Endothelial cell of umbilical vein (primary cell): ENCODE measurements around the gene TBC1D23. TPM values are rescaled to one million over a fixed set of nuclear protein-coding genes. Genes with fewer than 3 reads are reported as not detected.

Experiments
- BruUV-seq: library from RNA; stranded (reverse); fragments of 400-500 nt; replicated peaks from 2 replicates; lab custom pipeline; 2021; lab: Mats Ljungman, UMichigan
- CTCF ChIA-PET: fragments of 300-600, 350-600 bp; sonication (Branson Sonifier 250); formaldehyde crosslinking; loops from one replicate; lab custom pipeline; 2021; ENCODE audit warnings: antibody characterized with exemption, inconsistent platforms; lab: Charles Lee
- POLR2A ChIA-PET: fragments of 300-600, 350-600 bp; sonication (Branson Sonifier 250); formaldehyde crosslinking; loops from one replicate; lab custom pipeline; 2021; ENCODE audit warnings: antibody characterized with exemption, inconsistent platforms; lab: Charles Lee
- DNase-seq: peaks from one replicate; pipeline ENCODE4 v3.0.0-alpha.2; 2011; ENCODE audit warnings: low read depth, low spot score
- FAIRE-seq: peaks from 2 replicates; lab custom pipeline; 2011; peaks lifted over from hg19 to GRCh38; lab: Jason Lieb, UNC
- H2AFZ ChIP-seq: 2 replicates; pipeline ENCODE4 v1.6.0; 2012; ENCODE audit warnings: low read depth, low read length, control low read depth, inconsistent platforms
- H3K27ac ChIP-seq: 2 replicates; pipeline ENCODE4 v1.5.1; 2011; ENCODE audit warnings: low read depth, mild to moderate bottlenecking, control low read depth, low read length, moderate library complexity; ENCODE audit not compliant: insufficient read depth
- H3K27me3 ChIP-seq, 2 experiments: 2 replicates each; pipeline versions ENCODE4 v1.6.0 to v1.6.1; 2011; ENCODE audit warnings: low read length in 2 of 2, mixed read lengths in 1 of 2; ENCODE audit not compliant: control insufficient read depth in 2 of 2, insufficient read depth in 2 of 2
- H3K36me3 ChIP-seq, 2 experiments: 2 replicates in 1 of 2; 3 replicates in 1 of 2; pipeline ENCODE4 v1.5.1; 2011; ENCODE audit warnings: low read length in 2 of 2, mild to moderate bottlenecking in 1 of 2, moderate library complexity in 1 of 2; ENCODE audit not compliant: control insufficient read depth in 2 of 2, insufficient read depth in 2 of 2; ENCODE audit errors: extremely low read depth in 1 of 2
- H3K4me1 ChIP-seq: 3 replicates; pipeline ENCODE4 v1.5.1; 2011; ENCODE audit warnings: mild to moderate bottlenecking, low read length; ENCODE audit not compliant: control insufficient read depth, insufficient read depth; ENCODE audit errors: extremely low read depth
- H3K4me2 ChIP-seq: 2 replicates; pipeline ENCODE4 v1.6.1; 2011; ENCODE audit warnings: low read length, control low read depth, mixed read lengths; ENCODE audit not compliant: insufficient read depth
- H3K4me3 ChIP-seq, 3 experiments: fragments of 200-600 bp in 1 of 3; sonication (generic), shearing (Covaris generic) in 1 of 3; replicated peaks in 1 of 3; 2 replicates each; pipeline ENCODE4 v1.5.1; 2011 to 2016; ENCODE audit warnings: control low read depth in 3 of 3, low read length in 3 of 3, mild to moderate bottlenecking in 2 of 3, inconsistent platforms in 1 of 3, low read depth in 1 of 3, moderate library complexity in 1 of 3; ENCODE audit not compliant: insufficient read depth in 1 of 3
- H3K79me2 ChIP-seq: 2 replicates; pipeline ENCODE4 v1.6.0; 2012; ENCODE audit warnings: low read length, inconsistent platforms; ENCODE audit not compliant: control insufficient read depth, insufficient read depth
- H3K9ac ChIP-seq: replicated peaks from 2 replicates; pipeline ENCODE3; 2011; ENCODE audit warnings: low read length, control low read depth; ENCODE audit not compliant: insufficient read depth; ENCODE audit errors: extremely low read depth
- H3K9me1 ChIP-seq: replicated peaks from 3 replicates; pipeline ENCODE4 v1.6.0; 2011; ENCODE audit warnings: mild to moderate bottlenecking, low read length; ENCODE audit not compliant: control insufficient read depth, insufficient read depth; ENCODE audit errors: extremely low read depth
- H3K9me3 ChIP-seq: replicated peaks from 2 replicates; pipeline ENCODE4 v1.5.1; 2012; ENCODE audit warnings: low read length, inconsistent platforms; ENCODE audit not compliant: control insufficient read depth, insufficient read depth
- H4K20me1 ChIP-seq: replicated peaks from 2 replicates; pipeline ENCODE3; 2011; ENCODE audit warnings: mild to moderate bottlenecking, low read length; ENCODE audit not compliant: control insufficient read depth, insufficient read depth; ENCODE audit errors: extremely low read depth
- CTCF ChIP-seq, 2 donors: IDR thresholded peaks; 1 replicate in 1 of 2; 2 replicates in 1 of 2; pipeline ENCODE4 v1.5.1; 2011; ENCODE audit warnings: low read length in 2 of 2, mild to moderate bottlenecking in 2 of 2, moderate library complexity in 2 of 2, control low read depth in 1 of 2, inconsistent platforms in 1 of 2, low read depth in 1 of 2; ENCODE audit not compliant: insufficient read depth in 1 of 2; ENCODE audit errors: extremely low read depth in 1 of 2
- EZH2 ChIP-seq: IDR thresholded peaks from 2 replicates; pipeline ENCODE4 v1.6.1; 2012; ENCODE audit warnings: borderline replicate concordance, low read depth, mild to moderate bottlenecking, moderate library complexity, low read length, inconsistent platforms; ENCODE audit not compliant: severe bottlenecking
- FOS ChIP-seq: IDR thresholded peaks from 2 replicates; pipeline ENCODE4 v1.6.1; 2011; ENCODE audit warnings: mild to moderate bottlenecking, low read length, moderate library complexity, borderline replicate concordance; ENCODE audit not compliant: insufficient read depth
- GATA2 ChIP-seq: IDR thresholded peaks from 2 replicates; pipeline ENCODE4 v1.7.0; 2011; ENCODE audit warnings: low read depth, mild to moderate bottlenecking, moderate library complexity, mixed read lengths, low read length; ENCODE audit not compliant: insufficient read length, insufficient read depth
- JUN ChIP-seq: IDR thresholded peaks from 2 replicates; pipeline ENCODE4 v1.6.1; 2011; ENCODE audit warnings: borderline replicate concordance, low read depth; ENCODE audit not compliant: insufficient read length, insufficient read depth
- MYC ChIP-seq: IDR thresholded peaks from one replicate; pipeline ENCODE4 v1.6.1; 2011; ENCODE audit warnings: mild to moderate bottlenecking, low read depth, low read length
- POLR2A ChIP-seq: IDR thresholded peaks from 2 replicates; pipeline ENCODE4 v1.6.1; 2012; ENCODE audit warnings: low read depth, mild to moderate bottlenecking, control low read depth, low read length
- POLR2AphosphoS5 ChIP-seq: IDR thresholded peaks from 2 replicates; pipeline ENCODE4 v1.6.1; 2012; ENCODE audit warnings: low read depth, mild to moderate bottlenecking, control low read depth, low read length, moderate library complexity; ENCODE audit not compliant: insufficient read depth
- dilution Hi-C: fragments of 300-500 bp; cut with MboI; formaldehyde crosslinking; loops from one replicate; pipeline ENCODE4 v1.15.0; 2019; ENCODE audit warnings: low sequenced_read_pairs; ENCODE audit not compliant: extremely low pct_ligation_motif_present
- intact Hi-C: fragments of 100-400 bp; cut with micrococcal nuclease; formaldehyde crosslinking; loops from one replicate; pipeline ENCODE4 v1.10.0; 2022
- polyA plus RNA-seq, 4 experiments: library from polyadenylated mRNA; depleted of rRNA in 3 of 4; stranded (reverse) in 3 of 4; unstranded in 1 of 4; fragments of >200 nt; gene quantifications; 2 replicates each; pipeline versions ENCODE4 v1.2.1 to v1.2.3, GENCODE V29; 2011 to 2012; ENCODE audit warnings: missing spikeins in 1 of 4
- total RNA-seq: library from RNA; stranded (reverse); gene quantifications from 2 replicates; pipeline ENCODE4 v1.2.3, GENCODE V29; 2021
- TF ChIP-seq, protein P1 (sequence below): IDR thresholded peaks from 2 replicates; pipeline ENCODE4 v1.6.1; 2011; ENCODE audit not compliant: insufficient read depth, insufficient read length

Gene TBC1D23
- total and polyA plus RNA-seq, 2 donors (not counting 3 experiments of a cell fraction or from before 2014, with no cell fraction given): 10.3 to 34.8 TPM

DNA sequence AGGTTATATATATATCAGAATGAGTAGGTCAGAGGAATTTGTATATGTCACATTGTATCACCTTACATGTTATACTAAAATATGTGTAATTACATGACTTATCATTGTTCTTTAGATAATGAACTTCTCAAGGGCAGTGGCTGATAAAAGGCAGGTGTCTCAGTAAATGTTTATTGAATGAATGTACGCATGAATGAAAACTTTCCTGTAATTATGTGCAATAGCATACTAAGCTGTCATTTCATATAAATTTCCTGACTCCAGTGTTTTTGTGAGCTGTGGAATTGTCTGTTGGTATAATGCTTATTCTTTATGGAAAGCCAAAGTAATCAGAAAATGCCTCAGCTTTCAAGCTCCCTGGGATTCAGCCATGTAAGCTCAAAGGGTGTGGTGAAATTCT, 4.2 kb downstream of the TBC1D23 start:
- H3K4me3 ChIP-seq: no peak overlapping the region
- no peak overlapping the region for H3K27ac ChIP-seq
- no peak for DNase-seq
- H3K79me2 ChIP-seq: peaks cover 60% of the 10 kb centered on the region
- H3K4me2 ChIP-seq: no peak overlapping the region
- no peak for FAIRE-seq
- BruUV-seq: no TSS peak
- H3K36me3 ChIP-seq: no peaks in the 10 kb centered on the region
- H2AFZ ChIP-seq: no peak overlapping the region
- dilution Hi-C loops (no loop called here), intact Hi-C loops (no loop called here)
- H3K4me1 ChIP-seq: peaks cover 17% of the 10 kb centered on the region
- H3K27me3 ChIP-seq: no peaks in the 10 kb centered on the region
- ChIA-PET POLR2A (interaction anchor here (0.6 kb wide), 1 partner anchor 21 kb away, joined by 3 read pairs; no protein-coding TSS in a partner anchor), CTCF (interaction anchor here (1.6 kb wide), 1 partner anchor 196 kb away, joined by 4 read pairs; no protein-coding TSS in a partner anchor)
- no peaks in the 10 kb centered on the region for H3K9me3 ChIP-seq
- H4K20me1 ChIP-seq: peaks cover 3% of the 10 kb centered on the region
- H3K9ac ChIP-seq: no peak overlapping the region
- no peaks in the 10 kb centered on the region for H3K9me1 ChIP-seq
- TF ChIP-seq FOS (no peak), MYC (no peak), GATA2 (no peak), JUN (no peak), POLR2AphosphoS5 (no peak), POLR2A (no peak), EZH2 (no peak), CTCF (IDR thresholded peaks at IDR 0.05; ENCODE audit: extremely low read depth in 1 of 2, insufficient read depth in 1 of 2, low read depth in 1 of 2, low read length in 2 of 2) (no peak)
- TF ChIP-seq, protein P1, sequence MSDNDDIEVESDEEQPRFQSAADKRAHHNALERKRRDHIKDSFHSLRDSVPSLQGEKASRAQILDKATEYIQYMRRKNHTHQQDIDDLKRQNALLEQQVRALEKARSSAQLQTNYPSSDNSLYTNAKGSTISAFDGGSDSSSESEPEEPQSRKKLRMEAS: no peak
